GM12892 (cell line): ENCODE data around the gene ATP9B.
A peak's percentile ranks its signal among the peaks of the same experiment; 100 is the strongest.
"Not testable (repeated sequence)": the region's sequence is repeated elsewhere in the genome, so short reads cannot be mapped to it uniquely, and the experiment has no call there.

Experiments
- DNase-seq: peaks from one replicate; pipeline ENCODE4 v3.0.0; 2011; ENCODE audit not compliant: insufficient read length
- FAIRE-seq: peaks from 2 replicates; lab custom pipeline; 2011; peaks lifted over from hg19 to GRCh38; lab: Jason Lieb, UNC
- POLR2A ChIP-seq: IDR thresholded peaks from 2 replicates; pipeline ENCODE4 v1.6.1; 2011; ENCODE audit warnings: low read depth, low read length, control low read depth
- POLR2AphosphoS5 ChIP-seq: IDR thresholded peaks from 2 replicates; pipeline ENCODE4 v1.6.1; 2011; ENCODE audit warnings: low read depth, low read length, control low read depth
- TAF1 ChIP-seq: IDR thresholded peaks from 2 replicates; pipeline ENCODE4 v1.6.1; 2011; ENCODE audit warnings: low read depth, mild to moderate bottlenecking, control low read depth, low read length, borderline replicate concordance

Gene ATP9B

DNA sequence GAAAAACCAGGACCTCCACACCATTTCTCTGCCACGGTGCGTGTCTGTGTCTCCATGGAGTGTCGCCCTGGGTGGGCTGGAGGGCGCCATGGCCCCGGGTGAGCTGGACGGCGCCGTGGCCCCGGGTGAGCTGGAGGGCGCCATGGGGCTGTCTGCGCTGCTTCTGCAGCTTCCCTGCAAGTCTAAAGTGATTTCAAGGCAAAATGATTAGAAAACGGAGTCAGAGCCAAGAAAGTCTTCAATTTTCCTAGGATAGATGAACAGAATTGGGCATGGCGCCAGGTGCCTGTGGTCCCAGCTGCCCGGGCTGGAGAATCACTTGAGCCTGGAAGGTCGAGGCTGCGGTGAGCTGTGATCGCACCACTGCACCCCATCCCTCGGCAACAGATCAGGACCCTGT, 298.8 kb downstream of the ATP9B start:
- DNase-seq (no peak), FAIRE-seq (no peak)
- TF ChIP-seq POLR2A = no peak
- TF ChIP-seq TAF1 = no peak
- TF ChIP-seq POLR2AphosphoS5 = no peak

DNA sequence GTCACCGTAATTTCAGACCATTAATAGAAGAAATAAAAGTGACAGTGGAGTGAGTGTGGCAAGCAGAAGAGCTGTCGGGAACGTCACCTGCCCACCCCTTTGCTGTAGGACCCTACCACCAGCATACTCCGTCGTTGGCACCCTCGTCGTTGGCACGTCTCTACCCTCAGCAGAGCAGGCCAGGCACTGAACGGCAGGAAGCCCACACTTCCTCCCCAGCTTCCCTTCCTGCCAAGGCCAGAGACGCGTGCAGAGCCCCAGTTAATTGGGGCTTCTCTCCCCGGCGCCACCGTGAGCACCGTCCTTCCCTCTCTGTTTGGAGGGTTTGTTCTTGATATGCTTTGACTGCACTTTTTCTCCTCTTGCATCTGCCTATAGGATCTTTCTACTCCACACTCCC, 299.5 kb downstream of the ATP9B start:
- no peak for DNase-seq
- TF ChIP-seq POLR2AphosphoS5 = no peak
- TF ChIP-seq POLR2A = no peak
- no peak for TF ChIP-seq TAF1
- no peak for FAIRE-seq

DNA sequence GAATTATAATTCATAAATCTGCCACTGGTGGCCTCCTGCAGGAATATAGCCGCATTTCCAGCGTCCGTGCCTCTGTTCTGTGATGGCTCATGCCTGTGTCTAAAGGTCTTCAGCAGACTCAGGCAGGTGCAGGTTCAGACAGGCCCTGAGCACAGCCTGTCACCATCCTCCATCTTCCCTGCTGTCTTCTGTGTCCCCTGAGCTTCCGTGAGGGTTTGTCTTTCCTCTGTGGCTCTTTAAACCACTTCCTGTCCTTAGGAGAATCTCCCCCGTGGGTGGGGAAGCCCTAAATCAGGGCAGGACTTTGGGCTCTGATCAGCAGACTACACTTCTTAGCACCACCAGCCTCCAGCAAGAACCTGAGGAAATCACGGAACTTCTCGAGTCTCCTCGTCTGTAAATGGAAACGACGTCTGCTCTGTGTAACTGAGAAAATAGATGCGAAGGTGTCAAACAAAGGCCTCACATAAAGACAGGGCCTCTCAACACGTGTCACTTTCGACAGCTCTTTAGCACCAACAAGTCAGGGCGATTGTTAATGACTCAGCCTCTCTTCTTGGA, 302.4 kb downstream of the ATP9B start:
- FAIRE-seq = no peak
- TF ChIP-seq TAF1 = no peak
- TF ChIP-seq POLR2A = no peak
- no peak for DNase-seq

DNA sequence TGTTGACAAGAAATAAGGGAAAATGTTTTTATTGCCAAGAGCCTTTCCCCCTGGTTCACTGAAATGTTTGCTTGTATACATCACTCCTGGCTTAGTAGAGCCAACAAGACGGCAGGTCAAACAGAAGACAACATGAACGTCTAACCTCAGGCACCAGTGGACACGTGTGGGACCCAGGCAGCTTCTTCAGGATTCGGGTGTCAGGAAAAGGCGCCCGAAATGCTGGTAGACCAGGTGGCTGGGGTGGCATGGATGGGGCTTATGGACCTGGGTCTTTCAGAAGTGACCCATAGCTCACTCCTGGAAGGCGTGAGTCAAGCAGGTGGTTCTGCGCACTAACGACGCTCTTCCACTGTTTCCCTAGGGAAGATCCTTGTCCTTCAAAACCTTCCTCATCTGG, 303.3 kb downstream of the ATP9B start:
- DNase-seq (no peak), FAIRE-seq (no peak)
- TF ChIP-seq POLR2AphosphoS5 (no peak), TAF1 (no peak), POLR2A (no peak)

DNA sequence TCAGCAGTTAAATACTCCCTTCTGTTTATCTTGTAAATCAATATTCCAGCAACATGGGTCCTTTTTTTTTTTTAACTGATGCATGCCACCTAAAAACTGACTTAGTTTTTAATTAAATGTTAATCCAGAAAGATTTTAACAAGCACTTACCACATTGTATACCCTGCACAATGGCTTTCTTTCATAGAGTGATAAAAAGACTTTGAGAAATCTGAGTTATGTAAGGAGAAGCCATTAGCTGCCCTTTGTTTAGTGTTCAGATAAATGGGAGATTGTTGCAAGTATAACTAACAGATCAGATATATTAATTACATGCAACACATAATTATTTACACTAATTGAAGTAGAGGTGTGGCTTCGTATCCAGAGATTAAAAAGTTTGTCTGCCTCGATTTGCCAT, 303.8 kb downstream of the ATP9B start:
- no peak for FAIRE-seq
- TF ChIP-seq POLR2A (no peak), POLR2AphosphoS5 (no peak), TAF1 (no peak)
- no peak for DNase-seq

DNA sequence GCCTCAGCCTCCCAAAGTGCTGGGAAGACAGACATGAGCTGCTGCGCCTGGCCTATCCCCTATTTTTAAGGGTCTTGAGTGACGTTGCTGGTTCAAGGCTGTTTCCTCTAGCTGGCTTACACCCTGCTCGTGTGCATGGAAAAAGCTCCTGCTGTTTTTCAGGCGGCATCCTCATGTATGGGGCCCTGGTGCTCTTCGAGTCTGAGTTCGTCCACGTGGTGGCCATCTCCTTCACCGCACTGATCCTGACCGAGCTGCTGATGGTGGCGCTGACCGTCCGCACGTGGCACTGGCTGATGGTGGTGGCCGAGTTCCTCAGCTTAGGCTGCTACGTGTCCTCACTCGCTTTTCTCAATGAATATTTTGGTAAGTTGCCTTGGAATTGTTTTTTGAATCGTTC, 304.5 kb downstream of the ATP9B start:
- no peak for FAIRE-seq
- DNase-seq = no peak
- TF ChIP-seq TAF1 (no peak), POLR2A (no peak), POLR2AphosphoS5 (no peak)

DNA sequence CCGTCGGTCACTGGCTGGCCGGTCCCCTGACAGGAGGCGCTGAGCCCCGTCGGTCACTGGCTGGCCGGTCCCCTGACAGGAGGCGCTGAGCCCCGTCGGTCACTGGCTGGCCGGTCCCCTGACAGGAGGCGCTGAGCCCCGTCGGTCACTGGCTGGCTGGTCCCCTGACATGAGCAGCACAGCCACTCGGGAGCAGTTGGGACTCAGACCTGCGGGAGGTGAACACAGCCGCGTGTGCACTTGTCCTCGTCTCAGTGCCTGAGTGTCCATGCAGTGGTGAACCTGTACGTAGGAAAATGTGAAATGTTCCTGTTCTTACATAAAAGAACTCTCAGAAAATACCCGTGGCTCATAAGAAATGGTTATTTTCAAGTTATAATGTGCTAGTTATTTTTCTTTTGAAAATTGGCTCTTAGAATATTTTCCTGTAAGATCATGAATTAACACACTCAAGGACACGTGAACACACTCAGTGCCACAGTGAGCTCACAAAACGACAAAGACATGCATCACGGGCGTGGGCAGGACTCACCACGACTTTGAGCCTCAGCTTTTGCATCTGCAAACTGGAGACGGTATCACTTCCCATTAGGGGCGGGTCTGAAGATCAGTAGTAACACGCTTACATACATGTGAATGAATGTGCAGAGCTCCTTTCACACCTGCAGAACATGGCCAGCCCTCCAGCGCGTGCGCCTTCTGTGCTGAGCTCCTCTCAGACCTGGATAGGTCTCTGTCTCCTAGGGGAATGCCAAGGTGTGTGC, 305.4 kb downstream of the ATP9B start:
- DNase-seq = no peak

DNA sequence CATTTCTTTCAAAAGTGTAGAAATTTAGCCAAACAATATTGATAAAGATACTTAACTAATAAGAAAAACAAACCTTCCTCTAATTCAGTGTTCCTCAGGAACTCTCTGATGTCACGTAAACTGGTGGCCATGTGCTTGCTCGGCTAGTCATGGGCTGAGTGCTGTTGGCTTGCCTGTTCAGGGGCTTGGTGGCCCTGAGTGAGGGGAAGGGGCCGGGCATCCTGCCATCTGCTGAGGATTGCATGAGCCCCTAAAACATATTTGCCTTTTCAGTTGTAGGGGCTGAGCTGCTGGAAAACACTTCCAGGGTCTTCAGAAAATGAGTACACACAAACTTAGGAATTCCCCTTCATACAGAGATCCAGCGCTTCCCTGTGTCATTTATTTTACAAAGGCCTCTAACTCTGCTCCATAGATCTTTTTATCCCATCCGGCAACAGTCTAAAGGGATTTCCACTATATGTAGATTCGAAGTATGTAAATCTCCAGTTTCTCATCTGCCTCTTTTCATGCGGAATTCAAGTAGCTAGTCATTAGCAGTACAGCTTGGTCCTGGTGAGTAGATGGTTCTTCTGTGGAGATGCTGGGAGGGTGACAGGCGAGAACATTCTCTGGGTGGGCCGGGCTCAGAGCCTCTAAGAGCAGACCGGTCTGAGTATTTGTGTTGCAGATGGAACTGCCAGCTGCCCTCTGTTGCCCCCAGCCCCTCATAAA, 306.4 kb downstream of the ATP9B start:
- DNase-seq (no peak), FAIRE-seq (no peak)
- no peak for TF ChIP-seq TAF1
- no peak for TF ChIP-seq POLR2A
- TF ChIP-seq POLR2AphosphoS5 = no peak

More for the DNA sequence above, 305.4 kb downstream of the ATP9B start:
- FAIRE-seq = peak; percentile 73
- no peak for TF ChIP-seq POLR2AphosphoS5
- TF ChIP-seq POLR2A = no peak
- no peak for TF ChIP-seq TAF1

DNA sequence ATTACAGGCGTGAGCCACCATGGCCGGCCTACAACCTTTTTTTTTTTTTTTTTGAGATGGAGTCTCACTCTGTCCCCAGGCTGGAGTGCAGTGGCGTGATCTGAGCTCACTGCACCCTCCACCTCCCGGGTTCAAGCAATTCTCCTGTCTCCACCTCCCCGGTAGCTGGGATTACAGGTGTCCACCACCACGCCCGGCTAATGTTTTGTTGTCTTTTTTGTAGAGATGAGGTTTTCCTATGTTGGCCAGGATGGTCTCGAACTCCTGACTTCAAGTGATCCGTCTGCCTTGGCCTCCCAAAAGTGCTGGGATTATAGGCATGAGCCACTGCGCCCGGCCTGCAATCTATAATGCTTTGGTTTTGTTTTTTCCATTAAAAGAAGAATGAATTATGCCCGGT, 307.5 kb downstream of the ATP9B start:
- not testable (repeated sequence) for FAIRE-seq, DNase-seq

DNA sequence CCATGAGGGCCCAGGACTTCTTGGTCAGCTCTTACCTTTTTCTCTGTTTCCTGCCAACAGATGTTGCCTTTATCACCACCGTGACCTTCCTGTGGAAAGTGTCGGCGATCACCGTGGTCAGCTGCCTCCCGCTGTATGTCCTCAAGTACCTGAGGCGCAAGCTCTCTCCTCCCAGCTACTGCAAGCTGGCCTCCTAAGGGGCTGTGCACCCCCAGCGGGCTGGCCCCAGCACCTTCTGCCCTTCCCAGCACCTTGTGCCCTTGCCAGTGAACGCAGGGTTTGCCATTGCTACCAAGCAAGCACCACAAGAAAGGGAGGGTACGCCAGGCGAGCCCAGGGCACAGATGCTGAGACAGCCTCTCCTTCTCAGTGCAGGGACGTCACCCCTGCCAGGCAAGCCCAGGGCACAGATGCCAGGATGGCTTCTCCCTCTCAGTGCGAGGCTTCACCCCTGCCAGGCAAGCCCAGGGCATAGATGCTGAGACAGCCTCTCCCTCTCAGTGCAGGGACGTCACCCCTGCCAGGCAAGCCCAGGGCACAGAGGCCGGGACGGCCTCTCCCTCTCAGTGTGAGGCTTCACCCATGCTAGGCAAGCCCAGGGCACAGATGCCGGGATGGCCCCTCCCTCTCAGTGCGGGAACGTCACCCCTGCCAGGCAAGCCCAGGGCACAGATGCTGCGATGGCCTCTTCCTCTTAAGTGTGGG, 308.1 kb downstream of the ATP9B start:
- no peak for DNase-seq
- TF ChIP-seq TAF1 (no peak), POLR2AphosphoS5 (no peak), POLR2A (no peak)
- no peak for FAIRE-seq

DNA sequence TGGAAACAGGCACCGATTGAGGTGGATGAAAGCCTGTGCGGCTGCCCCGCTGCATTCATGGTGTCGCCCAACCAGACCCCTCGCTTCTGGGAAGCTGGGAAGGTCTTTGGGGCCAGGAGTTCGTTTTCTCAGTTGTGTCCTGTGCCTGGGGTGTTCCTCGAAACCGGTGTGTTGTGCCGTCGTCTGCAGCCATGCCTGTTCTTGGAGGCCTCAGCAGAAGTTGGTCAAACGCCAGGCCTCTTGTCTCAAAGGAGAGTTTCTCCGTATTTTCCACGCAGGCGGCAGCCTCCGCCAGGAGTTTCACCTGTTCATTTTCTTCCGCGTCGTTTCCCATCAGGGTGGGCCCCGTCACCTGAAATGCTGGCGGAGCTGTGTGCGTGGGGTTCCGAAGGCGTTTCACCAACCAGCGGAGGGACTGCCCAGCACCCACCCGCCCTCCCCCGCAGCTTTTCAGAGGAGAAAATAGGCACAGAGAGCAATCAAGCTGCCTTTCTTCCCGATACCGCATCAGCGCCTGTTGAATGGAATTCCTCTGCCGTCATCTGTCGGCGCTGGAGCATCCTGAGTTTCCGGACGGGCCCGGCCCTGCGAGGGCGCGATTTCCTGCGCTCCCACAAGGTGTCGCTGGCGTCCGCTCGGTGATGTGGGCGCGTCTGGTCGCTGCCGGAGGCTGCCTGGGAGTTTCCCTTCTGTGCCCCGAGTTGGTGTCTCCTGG, 309.5 kb downstream of the ATP9B start:
- DNase-seq (peak; percentile 81), FAIRE-seq (peak; percentile 93)
- no peak for TF ChIP-seq POLR2A
- no peak for TF ChIP-seq TAF1
- no peak for TF ChIP-seq POLR2AphosphoS5

DNA sequence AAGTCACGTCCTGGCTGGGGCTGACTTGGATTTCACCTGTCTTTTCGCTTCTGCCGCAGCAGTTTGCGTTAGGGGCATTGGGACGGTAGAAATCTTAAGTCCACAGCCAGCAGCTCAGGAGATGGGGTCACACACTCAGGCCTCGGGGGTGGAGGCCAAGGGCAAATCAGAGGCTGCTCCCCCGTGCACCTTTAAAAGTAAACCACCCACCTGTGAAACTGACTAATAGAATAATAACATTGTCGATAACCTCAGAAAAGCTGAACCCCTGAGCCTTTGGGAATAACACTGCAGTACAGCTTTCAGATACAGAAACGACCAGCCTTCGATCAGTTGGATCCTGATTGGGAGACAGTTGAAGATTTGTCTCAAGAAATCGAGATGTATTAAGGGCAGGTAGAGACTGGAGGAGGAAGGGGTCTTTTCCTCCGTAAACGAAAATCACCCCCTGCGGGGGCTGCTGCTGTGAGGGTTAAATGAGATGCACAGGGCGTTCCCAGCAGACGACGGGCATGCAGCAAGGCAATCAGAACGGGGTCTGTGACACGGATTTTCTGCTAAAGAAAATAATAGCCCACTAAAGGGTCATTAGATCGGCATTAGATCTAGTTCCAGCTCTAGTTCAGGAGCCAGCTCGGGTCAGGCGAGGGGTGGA, 310.2 kb downstream of the ATP9B start:
- DNase-seq = no peak
- TF ChIP-seq TAF1 (no peak), POLR2A (no peak), POLR2AphosphoS5 (no peak)
- FAIRE-seq = no peak
